OCI-LY7 (cell line): ENCODE data around the gene PDE6G. TPM values are rescaled to one million over a fixed set of nuclear protein-coding genes. Genes with fewer than 3 reads are reported as not detected.
"Not testable (repeated sequence)": the region's sequence is repeated elsewhere in the genome, so short reads cannot be mapped to it uniquely, and the experiment has no call there.

Experiments
- BruUV-seq: library from RNA; stranded (reverse); fragments of 400-500 nt; replicated peaks from 2 replicates; lab custom pipeline; 2021; lab: Mats Ljungman, UMichigan
- CTCF ChIA-PET: fragments of 300-600 bp; sonication (Branson Sonifier 250); formaldehyde crosslinking; loops from one replicate; lab custom pipeline; 2022; ENCODE audit warnings: antibody characterized with exemption; ENCODE audit not compliant: unreplicated experiment; lab: Charles Lee
- POLR2A ChIA-PET: fragments of 300-600 bp; sonication (Branson Sonifier 250); formaldehyde crosslinking; loops from one replicate; lab custom pipeline; 2022; ENCODE audit warnings: antibody characterized with exemption; lab: Charles Lee
- DNase-seq: peaks from one replicate; pipeline ENCODE4 v3.0.0-alpha.2; 2015; ENCODE audit warnings: low spot score
- H2AFZ ChIP-seq: fragments of 200-600 bp; sonication (generic), shearing (Covaris generic); 2 replicates; pipeline ENCODE4 v1.6.1; 2014; ENCODE audit warnings: mild to moderate bottlenecking, antibody characterized with exemption, low read length, moderate library complexity
- H3K27ac ChIP-seq: fragments of 200-600 bp; sonication (generic); 2 replicates; pipeline ENCODE4 v1.5.1; 2014; ENCODE audit warnings: mixed run types, low read depth, mild to moderate bottlenecking, moderate library complexity, low read length, inconsistent platforms; ENCODE audit not compliant: poor library complexity, severe bottlenecking
- H3K36me3 ChIP-seq: fragments of 200-600 bp; sonication (generic); 2 replicates; pipeline ENCODE4 v1.6.1; 2014; ENCODE audit warnings: mild to moderate bottlenecking, antibody characterized with exemption, low read length, moderate library complexity, mixed read lengths; ENCODE audit not compliant: insufficient read depth
- H3K4me1 ChIP-seq: fragments of 200-600 bp; sonication (generic); 2 replicates; pipeline ENCODE4 v1.5.1; 2014; ENCODE audit warnings: mild to moderate bottlenecking, low read length; ENCODE audit not compliant: insufficient read depth, poor library complexity, severe bottlenecking
- H3K4me2 ChIP-seq: fragments of 200-600 bp; sonication (generic); 2 replicates; pipeline ENCODE4 v1.6.1; 2014; ENCODE audit warnings: mild to moderate bottlenecking, low read length
- H3K4me3 ChIP-seq: fragments of 200-600 bp; sonication (generic); 2 replicates; pipeline ENCODE4 v1.5.1; 2014; ENCODE audit warnings: mild to moderate bottlenecking, low read depth, low read length; ENCODE audit not compliant: poor library complexity, severe bottlenecking
- H3K79me2 ChIP-seq: fragments of 200-600 bp; sonication (generic); 2 replicates; pipeline ENCODE4 v1.6.1; 2016; ENCODE audit warnings: low read depth, mild to moderate bottlenecking, low read length, moderate library complexity, mixed read lengths; ENCODE audit not compliant: insufficient read depth
- H3K9me2 ChIP-seq: fragments of 200-600 bp; sonication (generic); 2 replicates; pipeline ENCODE4 v1.6.1; 2016; ENCODE audit warnings: mild to moderate bottlenecking, low read length, mixed read lengths; ENCODE audit not compliant: insufficient read depth
- H3K9me3 ChIP-seq: fragments of 200-600 bp; sonication (generic); 2 replicates; pipeline ENCODE4 v1.6.1; 2014; ENCODE audit warnings: mild to moderate bottlenecking, mixed run types, low read length, mixed read lengths
- H4K20me1 ChIP-seq: fragments of 200-600 bp; sonication (generic); 2 replicates; pipeline ENCODE4 v1.6.1; 2014; ENCODE audit warnings: mild to moderate bottlenecking, antibody characterized with exemption, low read length, moderate library complexity, mixed read lengths; ENCODE audit not compliant: insufficient read depth
- EZH2phosphoT487 ChIP-seq: fragments of 200-600 bp; sonication (generic); IDR thresholded peaks from 2 replicates; pipeline ENCODE4 v1.6.1; 2018; ENCODE audit warnings: low read depth, borderline replicate concordance, mild to moderate bottlenecking, mixed run types, antibody characterized with exemption, low read length, moderate library complexity, mixed read lengths
- intact Hi-C: fragments of 100-400 bp; cut with micrococcal nuclease; formaldehyde crosslinking; loops from one replicate; pipeline ENCODE4 v1.10.0; 2022; ENCODE audit not compliant: unreplicated experiment
- total RNA-seq, 2 experiments: library from RNA; depleted of rRNA in 1 of 2; stranded (reverse); fragments of >200 nt in 1 of 2; shearing (Covaris generic) in 1 of 2; gene quantifications; 2 replicates each; pipeline ENCODE4 v1.2.3, GENCODE V29; 2014 to 2022
- TF ChIP-seq, protein P1 (sequence below): fragments of 200-600 bp; sonication (generic); conservative IDR thresholded peaks from 2 replicates; pipeline ENCODE4 v1.5.1; 2014; ENCODE audit warnings: mild to moderate bottlenecking, antibody characterized with exemption, low read length, moderate library complexity, mixed read lengths

Gene PDE6G
- total RNA-seq, 2 experiments from 2014 or later = 0.44 TPM; not detected in 1

DNA sequence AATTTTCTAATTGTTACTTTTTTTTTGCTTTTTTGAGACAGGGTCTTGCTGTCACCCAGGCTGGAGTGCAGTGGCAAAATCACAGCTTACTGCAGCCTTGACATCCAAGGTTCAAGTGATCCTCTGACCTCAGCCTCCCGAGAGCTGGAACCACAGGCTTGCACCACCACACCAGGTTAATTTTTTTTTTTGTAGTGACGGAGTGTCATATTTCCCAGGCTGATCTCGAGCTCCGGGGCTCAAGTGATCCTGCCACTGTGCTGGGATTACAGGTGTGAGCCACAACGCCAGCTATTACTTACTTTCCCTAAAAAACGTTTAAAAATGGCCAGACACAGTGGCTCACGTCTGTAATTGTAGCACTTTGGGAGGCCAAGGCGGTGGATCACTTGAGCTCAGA is 26.1 kb downstream of the PDE6G start:
- H3K79me2 ChIP-seq = peaks cover 36% of the 10 kb centered on the region
- H3K27ac ChIP-seq = no peak overlapping the region
- H3K9me3 ChIP-seq = no peaks in the 10 kb centered on the region
- H4K20me1 ChIP-seq = peaks cover 2% of the 10 kb centered on the region; the same call in 1 of the 2 replicates
- DNase-seq = no peak
- no peak overlapping the region for H3K4me2 ChIP-seq
- H3K36me3 ChIP-seq = peaks cover 84% of the 10 kb centered on the region
- no peaks in the 10 kb centered on the region for H3K9me2 ChIP-seq
- no peak overlapping the region for H3K4me3 ChIP-seq
- TF ChIP-seq EZH2phosphoT487 = no peak
- TF ChIP-seq, protein P1, sequence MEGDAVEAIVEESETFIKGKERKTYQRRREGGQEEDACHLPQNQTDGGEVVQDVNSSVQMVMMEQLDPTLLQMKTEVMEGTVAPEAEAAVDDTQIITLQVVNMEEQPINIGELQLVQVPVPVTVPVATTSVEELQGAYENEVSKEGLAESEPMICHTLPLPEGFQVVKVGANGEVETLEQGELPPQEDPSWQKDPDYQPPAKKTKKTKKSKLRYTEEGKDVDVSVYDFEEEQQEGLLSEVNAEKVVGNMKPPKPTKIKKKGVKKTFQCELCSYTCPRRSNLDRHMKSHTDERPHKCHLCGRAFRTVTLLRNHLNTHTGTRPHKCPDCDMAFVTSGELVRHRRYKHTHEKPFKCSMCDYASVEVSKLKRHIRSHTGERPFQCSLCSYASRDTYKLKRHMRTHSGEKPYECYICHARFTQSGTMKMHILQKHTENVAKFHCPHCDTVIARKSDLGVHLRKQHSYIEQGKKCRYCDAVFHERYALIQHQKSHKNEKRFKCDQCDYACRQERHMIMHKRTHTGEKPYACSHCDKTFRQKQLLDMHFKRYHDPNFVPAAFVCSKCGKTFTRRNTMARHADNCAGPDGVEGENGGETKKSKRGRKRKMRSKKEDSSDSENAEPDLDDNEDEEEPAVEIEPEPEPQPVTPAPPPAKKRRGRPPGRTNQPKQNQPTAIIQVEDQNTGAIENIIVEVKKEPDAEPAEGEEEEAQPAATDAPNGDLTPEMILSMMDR = no peak
- CTCF ChIA-PET = no interaction called here
- no TSS peak for BruUV-seq
- H2AFZ ChIP-seq = no peak overlapping the region
- H3K4me1 ChIP-seq = peaks cover 2% of the 10 kb centered on the region
- POLR2A ChIA-PET = no interaction called here
- intact Hi-C loops = no loop called here

DNA sequence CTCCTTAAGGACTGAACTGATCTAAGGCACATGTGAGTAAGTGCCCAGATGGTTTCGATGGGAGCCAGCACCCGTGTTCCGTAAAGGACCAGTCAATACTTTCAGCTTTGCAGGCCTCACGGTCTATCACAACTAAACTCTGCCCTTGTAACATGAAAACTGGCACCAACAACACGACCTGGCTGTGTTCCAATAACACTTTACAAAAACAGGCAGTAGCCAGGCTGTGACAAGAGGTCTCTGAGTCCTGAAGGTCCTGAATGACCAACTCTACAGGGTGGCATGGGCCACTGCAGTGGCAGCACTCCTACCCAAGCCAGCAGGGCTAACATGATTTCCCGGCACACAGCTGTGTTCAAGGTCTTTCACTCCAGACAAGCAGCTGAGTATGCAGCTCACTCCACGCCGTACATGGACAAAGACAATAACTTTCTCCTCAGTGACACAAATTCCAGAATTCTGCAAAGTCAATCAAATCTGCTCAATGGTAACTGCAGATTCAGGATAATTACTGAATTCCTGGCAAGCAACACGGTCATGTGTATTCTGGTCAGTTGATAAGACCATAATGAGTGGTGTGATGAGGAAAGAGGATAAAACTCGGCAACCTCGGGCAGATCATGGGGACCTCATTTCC is 34.7 kb downstream of the PDE6G start:
- Histone ChIP-seq H3K36me3 (peaks cover 87% of the 10 kb centered on the region), H4K20me1 (no peaks in the 10 kb centered on the region), H3K9me3 (no peaks in the 10 kb centered on the region), H3K27ac (no peak overlapping the region), H3K79me2 (0 out of 2 replicates have a peak, but pooled peaks cover 6% of the 10 kb centered on the region), H3K4me1 (no peaks in the 10 kb centered on the region), H2AFZ (no peak overlapping the region), H3K9me2 (no peaks in the 10 kb centered on the region), H3K4me2 (no peak overlapping the region), H3K4me3 (no peak overlapping the region)
- CTCF ChIA-PET = no interaction called here
- no TSS peak for BruUV-seq
- intact Hi-C loops = no loop called here
- DNase-seq = no peak
- TF ChIP-seq, protein P1 = no peak
- TF ChIP-seq EZH2phosphoT487 = no peak
- POLR2A ChIA-PET = no interaction called here

DNA sequence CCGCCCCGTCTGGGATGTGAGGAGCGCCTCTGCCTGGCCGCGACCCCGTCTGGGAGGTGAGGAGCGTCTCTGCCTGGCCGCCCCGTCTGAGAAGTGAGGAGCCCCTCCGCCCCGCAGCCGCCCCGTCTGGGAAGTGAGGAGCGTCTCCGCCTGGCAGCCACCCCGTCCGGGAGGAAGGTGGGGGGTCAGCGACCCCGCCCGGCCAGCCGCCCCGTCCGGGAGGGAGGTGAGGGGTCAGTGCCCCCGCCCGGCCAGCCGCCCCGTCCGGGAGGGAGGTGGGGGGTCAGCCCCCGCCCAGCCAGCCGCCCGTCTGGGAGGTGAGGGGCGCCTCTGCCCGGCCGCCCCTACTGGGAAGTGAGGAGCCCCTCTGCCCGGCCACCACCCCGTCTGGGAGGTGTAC is 38.0 kb downstream of the PDE6G start:
- H3K4me2 ChIP-seq, DNase-seq, H3K9me3 ChIP-seq, H3K27ac ChIP-seq, H2AFZ ChIP-seq, H3K9me2 ChIP-seq, POLR2A ChIA-PET, BruUV-seq, H4K20me1 ChIP-seq, H3K4me1 ChIP-seq, CTCF ChIA-PET, intact Hi-C loops, H3K4me3 ChIP-seq: not testable (repeated sequence)
- Histone ChIP-seq H3K36me3 (peaks cover 87% of the 10 kb centered on the region), H3K79me2 (peaks cover 14% of the 10 kb centered on the region; the same call in 1 of the 2 replicates)
